PC-3 (cell line): ENCODE measurements around the gene AGPAT4. TPM values are rescaled to one million over a fixed set of nuclear protein-coding genes. Genes with fewer than 3 reads are reported as not detected.

Experiments
- ATAC-seq: fragments of 200-7000 bp; cut with Tn5 transposase; 2 replicates; pipeline ENCODE4 v1.9.1; 2020; ENCODE audit warnings: mild to moderate bottlenecking, moderate library complexity
- BruUV-seq: library from RNA; stranded (reverse); fragments of 400-500 nt; replicated peaks from 2 replicates; lab custom pipeline; 2021; lab: Mats Ljungman, UMichigan
- CTCF ChIA-PET: fragments of 300-600 bp; sonication (Branson Sonifier 250); formaldehyde crosslinking; loops from one replicate; lab custom pipeline; 2022; ENCODE audit warnings: antibody characterized with exemption; lab: Charles Lee
- POLR2A ChIA-PET: fragments of 300-600 bp; sonication (Branson Sonifier 250); formaldehyde crosslinking; loops from one replicate; lab custom pipeline; 2022; ENCODE audit warnings: antibody characterized with exemption; ENCODE audit not compliant: unreplicated experiment; lab: Charles Lee
- DNase-seq: peaks from one replicate; pipeline ENCODE4 v3.0.0-alpha.2; 2015
- H2AFZ ChIP-seq: fragments of 300-600 bp; sonication (generic); 2 replicates; pipeline ENCODE4 v1.6.0; 2016; ENCODE audit warnings: antibody characterized with exemption, low read length
- H3F3A ChIP-seq: fragments of 300-600 bp; sonication (generic); one replicate; pipeline ENCODE4 v1.6.0; 2017; ENCODE audit warnings: antibody characterized with exemption, low read length, control low read depth, mild to moderate bottlenecking; ENCODE audit not compliant: unreplicated experiment
- H3K27ac ChIP-seq: fragments of 300-600 bp; sonication (generic); 2 replicates; pipeline ENCODE4 v1.5.1; 2016; ENCODE audit warnings: mild to moderate bottlenecking, low read length
- H3K27me3 ChIP-seq: fragments of 300-600 bp; sonication (generic); 2 replicates; pipeline ENCODE4 v1.6.1; 2016; ENCODE audit warnings: low read length, mixed read lengths
- H3K36me3 ChIP-seq: fragments of 300-600 bp; sonication (generic); 2 replicates; pipeline ENCODE4 v1.6.1; 2016; ENCODE audit warnings: low read depth, mixed run types, low read length, mixed read lengths
- H3K4me1 ChIP-seq: fragments of 300-600 bp; sonication (generic); 2 replicates; pipeline ENCODE4 v1.5.1; 2016; ENCODE audit warnings: low read length; ENCODE audit not compliant: insufficient read depth
- H3K4me2 ChIP-seq: fragments of 300-600 bp; sonication (generic); 2 replicates; pipeline ENCODE4 v1.6.0; 2016; ENCODE audit warnings: low read length
- H3K4me3 ChIP-seq: fragments of 300-600 bp; sonication (generic); 2 replicates; pipeline ENCODE4 v1.5.1; 2016; ENCODE audit warnings: mild to moderate bottlenecking, low read length, mixed read lengths
- H3K79me2 ChIP-seq: fragments of 300-600 bp; sonication (generic); 2 replicates; pipeline ENCODE4 v1.6.1; 2017; ENCODE audit warnings: low read length, mixed read lengths
- H3K9ac ChIP-seq: fragments of 300-600 bp; sonication (generic); 2 replicates; pipeline ENCODE4 v1.6.0; 2016; ENCODE audit warnings: mild to moderate bottlenecking, low read length
- H3K9me2 ChIP-seq: fragments of 300-600 bp; sonication (generic); replicated peaks from 2 replicates; pipeline ENCODE4 v1.6.1; 2016; ENCODE audit warnings: mixed run types, low read length, mixed read lengths
- H3K9me3 ChIP-seq: fragments of 300-600 bp; sonication (generic); 2 replicates; pipeline ENCODE4 v1.6.1; 2016; ENCODE audit warnings: low read length, mixed read lengths
- H4K20me1 ChIP-seq: fragments of 300-600 bp; sonication (generic); 2 replicates; pipeline ENCODE4 v1.6.1; 2016; ENCODE audit warnings: low read length, mixed read lengths
- CTCF ChIP-seq: fragments of 300-600 bp; sonication (generic); conservative IDR thresholded peaks from 2 replicates; pipeline ENCODE4 v1.5.1; 2017; ENCODE audit warnings: antibody characterized with exemption, low read depth, mild to moderate bottlenecking, low read length
- EZH2 ChIP-seq: fragments of 300-600 bp; sonication (generic); IDR thresholded peaks from one replicate; pipeline ENCODE4 v1.6.1; 2017; ENCODE audit warnings: antibody characterized with exemption, mild to moderate bottlenecking, low read length; ENCODE audit not compliant: unreplicated experiment
- EZH2phosphoT487 ChIP-seq: fragments of 300-600 bp; sonication (generic); IDR thresholded peaks from 2 replicates; pipeline ENCODE4 v1.6.1; 2018; ENCODE audit warnings: mild to moderate bottlenecking, antibody characterized with exemption, low read length, borderline replicate concordance
- intact Hi-C: fragments of 100-400 bp; cut with micrococcal nuclease; formaldehyde crosslinking; loops from 2 replicates; pipeline ENCODE4 v1.9.0; 2023
- total RNA-seq: library from RNA; depleted of rRNA; stranded (reverse); fragments of >200 nt; gene quantifications from 2 replicates; pipeline ENCODE4 v1.2.3, GENCODE V29; 2014

The AGPAT4 gene
- total RNA-seq, 1 experiment from 2014 or later = 3.8 TPM

GRCh38 chr6:161130967-161131766 lies 142.7 kb downstream of the AGPAT4 start:
- H3K27me3 ChIP-seq = no peaks in the 10 kb centered on the region
- no peak overlapping the region for H2AFZ ChIP-seq
- no TSS peak for BruUV-seq
- no peak for ATAC-seq
- no peak overlapping the region for H3K9ac ChIP-seq
- TF ChIP-seq CTCF = no peak
- TF ChIP-seq EZH2phosphoT487 = no peak
- TF ChIP-seq EZH2 = no peak
- ChIA-PET POLR2A (no interaction called here), CTCF (no interaction called here)
- peak overlapping the region; percentile 96 for H3K27ac ChIP-seq
- H3K79me2 ChIP-seq = no peaks in the 10 kb centered on the region
- no peak for DNase-seq
- intact Hi-C loops = loop anchor here (10.0 kb wide), 1 partner anchor 136 kb away; the partner anchor contains the start of gene MAP3K4
- no peaks in the 10 kb centered on the region for H3F3A ChIP-seq
- peaks cover 35% of the 10 kb centered on the region for H3K4me1 ChIP-seq
- no peak overlapping the region for H3K4me3 ChIP-seq
- H3K4me2 ChIP-seq = no peak overlapping the region
- no peaks in the 10 kb centered on the region for H3K9me3 ChIP-seq
- no peaks in the 10 kb centered on the region for H3K36me3 ChIP-seq
- H4K20me1 ChIP-seq = no peaks in the 10 kb centered on the region
- H3K9me2 ChIP-seq = no peaks in the 10 kb centered on the region

GRCh38 chr6:161130541-161130940 lies 143.3 kb downstream of the AGPAT4 start:
- BruUV-seq = no TSS peak
- no peak overlapping the region for H2AFZ ChIP-seq
- no peak for TF ChIP-seq EZH2phosphoT487

GRCh38 chr6:161128680-161129196 lies 145.1 kb downstream of the AGPAT4 start:
- H3K79me2 ChIP-seq = no peaks in the 10 kb centered on the region
- no peaks in the 10 kb centered on the region for H4K20me1 ChIP-seq
- POLR2A ChIA-PET = no interaction called here
- 0 out of 2 replicates have a peak, but pooled peaks cover under 1% of the 10 kb centered on the region for H3K9me3 ChIP-seq
- no TSS peak for BruUV-seq
- no peak overlapping the region for H3K4me2 ChIP-seq
- intact Hi-C loops = no loop called here
- H3K36me3 ChIP-seq = no peaks in the 10 kb centered on the region; the same call in 1 of the 2 replicates
- CTCF ChIA-PET = interaction anchor here (1.4 kb wide), 1 partner anchor 242 kb away, joined by 7 read pairs; no protein-coding TSS in a partner anchor
- no peak overlapping the region for H3K4me3 ChIP-seq
- TF ChIP-seq CTCF = no peak
- TF ChIP-seq EZH2 = no peak
- TF ChIP-seq EZH2phosphoT487 = no peak
- H3K27me3 ChIP-seq = no peaks in the 10 kb centered on the region
- DNase-seq (peak; percentile 62), ATAC-seq (peak; percentile 25)
- H3K27ac ChIP-seq = peak overlapping the region; percentile 96
- no peaks in the 10 kb centered on the region for H3K9me2 ChIP-seq
- H3K4me1 ChIP-seq = peaks cover 19% of the 10 kb centered on the region
- no peak overlapping the region for H2AFZ ChIP-seq
- H3K9ac ChIP-seq = peak overlapping the region; percentile 78
- no peaks in the 10 kb centered on the region for H3F3A ChIP-seq

More at GRCh38 chr6:161130541-161130940, 143.3 kb downstream of the AGPAT4 start:
- Histone ChIP-seq H3K4me2 (no peak overlapping the region), H3K27me3 (no peaks in the 10 kb centered on the region), H4K20me1 (no peaks in the 10 kb centered on the region), H3K9ac (peak overlapping the region; percentile 76; the same call in 1 of the 2 replicates), H3K4me3 (no peak overlapping the region), H3K4me1 (peaks cover 34% of the 10 kb centered on the region), H3F3A (no peaks in the 10 kb centered on the region), H3K79me2 (no peaks in the 10 kb centered on the region), H3K36me3 (no peaks in the 10 kb centered on the region; the same call in 1 of the 2 replicates), H3K9me3 (no peaks in the 10 kb centered on the region), H3K9me2 (no peaks in the 10 kb centered on the region), H3K27ac (peak overlapping the region; percentile 96)
- CTCF ChIA-PET = no interaction called here
- POLR2A ChIA-PET = no interaction called here
- ATAC-seq = no peak
- intact Hi-C loops = loop anchor here (10.0 kb wide), 1 partner anchor 136 kb away; the partner anchor contains the start of gene MAP3K4
- no peak for DNase-seq
